ENCODE measurements around the gene PCDHGC5. TPM values are rescaled to one million over a fixed set of nuclear protein-coding genes. Genes with fewer than 3 reads are reported as not detected.
A peak's percentile ranks its signal among the peaks of the same experiment; 100 is the strongest.

PCDHGC5 gene
- total RNA-seq, 5 donors from 2014 or later (not counting 1 experiment from before 2014, with no cell fraction given): not detected

GRCh38 chr5:141522301-141522700 is 33.4 kb downstream of the PCDHGC5 start:
- H3K27ac Mint-ChIP-seq: peak overlapping the region; percentile 49 to 52
- DNase-seq (peak in 1 of 35 experiments; percentile 16), ATAC-seq (replicated peaks in 1 of 4) (no peak)
- POLR2A ChIA-PET: no interaction called here
- peaks cover 16 to 36% (median 35%) of the 10 kb centered on the region in 3 donors for H3K4me1 Mint-ChIP-seq
- no peaks in the 10 kb centered on the region for H3K27me3 Mint-ChIP-seq
- no peaks in the 10 kb centered on the region for H3K9me3 Mint-ChIP-seq
- Histone ChIP-seq H3K27me3 (replicated peaks in 1 of 2; ENCODE audit: control insufficient read depth in 2 of 2, extremely low read depth in 1 of 2, insufficient read depth in 2 of 2, low read length in 1 of 2) (no peaks in the 10 kb centered on the region), H3K4me1 (ENCODE audit: control insufficient read depth in 1 of 2, extremely low read depth in 1 of 2, insufficient read depth in 2 of 2, low read length in 2 of 2) (no peaks in the 10 kb centered on the region), H3K9me3 (no peaks in the 10 kb centered on the region), H3K4me3 (ENCODE audit: control insufficient read depth in 1 of 2, extremely low read depth in 1 of 2, low read length in 1 of 2) (no peak overlapping the region), H3K27ac (ENCODE audit: low read length) (no peak overlapping the region), H3K36me3 (ENCODE audit: control insufficient read depth in 2 of 2, extremely low read depth in 1 of 2, insufficient read depth in 1 of 2, low read length in 1 of 2) (peaks cover 14 to 100% of the 10 kb centered on the region in 2 donors)
- H3K36me3 Mint-ChIP-seq: peaks cover 78% of the 10 kb centered on the region
- H3K4me3 Mint-ChIP-seq: no peak overlapping the region
- WGBS (ENCODE audit: insufficient coverage): no CpG with 5 or more reads among the region's 2 CpGs
- CTCF ChIA-PET: interaction anchor here (0.6 to 3.8 kb wide), 12 partner anchors 9 to 868 kb away, joined by 3 to 25 read pairs (median 4); partner anchors contain the start of genes PCDHGA10 (in 1 of the 2) and PCDHGA12 (in 1 of the 2)

- no peak overlapping the region for H3K4me3 Mint-ChIP-seq
- WGBS (ENCODE audit: insufficient coverage): 89% methylated on average over 2 of the region's 8 CpGs
- peaks cover 67% of the 10 kb centered on the region for H3K36me3 Mint-ChIP-seq
- H3K27ac Mint-ChIP-seq: no peak overlapping the region
- Histone ChIP-seq H3K27me3 (replicated peaks in 1 of 2; ENCODE audit: control insufficient read depth in 2 of 2, extremely low read depth in 1 of 2, insufficient read depth in 2 of 2, low read length in 1 of 2) (no peaks in the 10 kb centered on the region), H3K9me3 (no peaks in the 10 kb centered on the region), H3K4me3 (ENCODE audit: control insufficient read depth in 1 of 2, extremely low read depth in 1 of 2, low read length in 1 of 2) (no peak overlapping the region), H3K36me3 (ENCODE audit: control insufficient read depth in 2 of 2, extremely low read depth in 1 of 2, insufficient read depth in 1 of 2, low read length in 1 of 2) (peaks cover 14 to 100% of the 10 kb centered on the region in 2 donors), H3K27ac (ENCODE audit: low read length) (no peak overlapping the region), H3K4me1 (ENCODE audit: control insufficient read depth in 1 of 2, extremely low read depth in 1 of 2, insufficient read depth in 2 of 2, low read length in 2 of 2) (no peaks in the 10 kb centered on the region)
- peaks cover 16 to 36% (median 35%) of the 10 kb centered on the region in 3 donors for H3K4me1 Mint-ChIP-seq
- POLR2A ChIA-PET: no interaction called here
- CTCF ChIA-PET: interaction anchor here (0.8 to 3.8 kb wide), 18 partner anchors 9 to 204 kb away, joined by 3 to 25 read pairs (median 6); partner anchors contain the start of genes PCDHGA10 (in 2 of the 2), PCDHGA12 (in 1 of the 2), PCDHGB3 (in 1 of the 2) and PCDHGB5 (in 1 of the 2)
- H3K27me3 Mint-ChIP-seq: no peaks in the 10 kb centered on the region
- H3K9me3 Mint-ChIP-seq: no peaks in the 10 kb centered on the region
- DNase-seq: no peak
- ATAC-seq (replicated peaks in 1 of 4): no peak
These were observed 35.1 kb downstream of the PCDHGC5 start for GRCh38 chr5:141523991-141524390.

GRCh38 chr5:141524604-141525597 is 36.0 kb downstream of the PCDHGC5 start:
- no peak overlapping the region for H3K4me3 Mint-ChIP-seq
- ATAC-seq (replicated peaks in 1 of 4): peak; percentile 75 to 77 (median 76)

GRCh38 chr5:141525653-141526052 is 36.8 kb downstream of the PCDHGC5 start:
- ChIA-PET POLR2A (no interaction called here), CTCF (interaction anchor here in 1 of 2 donors (1.5 to 2.1 kb wide), 2 partner anchors 11 to 113 kb away, joined by 3 to 6 read pairs; partner anchors contain the start of gene PCDHGA10)
- no peak for DNase-seq
- H3K27me3 ChIP-seq (replicated peaks in 1 of 2; ENCODE audit: control insufficient read depth in 2 of 2, extremely low read depth in 1 of 2, insufficient read depth in 2 of 2, low read length in 1 of 2): no peaks in the 10 kb centered on the region
- Mint-ChIP-seq H3K4me3 (no peak overlapping the region), H3K27ac (peak overlapping the region in 1 of 2 donors; percentile 55), H3K9me3 (no peaks in the 10 kb centered on the region), H3K27me3 (no peaks in the 10 kb centered on the region), H3K36me3 (peaks cover 50% of the 10 kb centered on the region), H3K4me1 (peaks cover 16 to 36% (median 35%) of the 10 kb centered on the region in 3 donors)
- no peaks in the 10 kb centered on the region for H3K9me3 ChIP-seq
- no peak overlapping the region for H3K27ac ChIP-seq (ENCODE audit: low read length)
- WGBS (ENCODE audit: insufficient coverage): 95% methylated on average over 4 of the region's 7 CpGs
- ATAC-seq (replicated peaks in 1 of 4): no peak
- no peak overlapping the region for H3K4me3 ChIP-seq (ENCODE audit: control insufficient read depth in 1 of 2, extremely low read depth in 1 of 2, low read length in 1 of 2)
- no peaks in the 10 kb centered on the region for H3K4me1 ChIP-seq (ENCODE audit: control insufficient read depth in 1 of 2, extremely low read depth in 1 of 2, insufficient read depth in 2 of 2, low read length in 2 of 2)
- H3K36me3 ChIP-seq (ENCODE audit: control insufficient read depth in 2 of 2, extremely low read depth in 1 of 2, insufficient read depth in 1 of 2, low read length in 1 of 2): peaks cover 16 to 99% of the 10 kb centered on the region in 2 donors

More at GRCh38 chr5:141524604-141525597, 36.0 kb downstream of the PCDHGC5 start:
- no peaks in the 10 kb centered on the region for H3K9me3 Mint-ChIP-seq
- CTCF ChIA-PET: interaction anchor here (0.8 to 3.8 kb wide), 17 partner anchors 9 to 205 kb away, joined by 3 to 25 read pairs (median 6); partner anchors contain the start of genes PCDHGA10 (in 2 of the 2), PCDHGA12 (in 1 of the 2), PCDHGB3 (in 1 of the 2) and PCDHGB5 (in 1 of the 2)
- no peaks in the 10 kb centered on the region for H3K27me3 Mint-ChIP-seq
- WGBS (ENCODE audit: insufficient coverage): 47% methylated on average over 5 of the region's 12 CpGs
- peaks cover 57% of the 10 kb centered on the region for H3K36me3 Mint-ChIP-seq
- Histone ChIP-seq H3K27me3 (replicated peaks in 1 of 2; ENCODE audit: control insufficient read depth in 2 of 2, extremely low read depth in 1 of 2, insufficient read depth in 2 of 2, low read length in 1 of 2) (no peaks in the 10 kb centered on the region), H3K27ac (ENCODE audit: low read length) (peak overlapping the region; percentile 25), H3K9me3 (no peaks in the 10 kb centered on the region), H3K4me3 (ENCODE audit: control insufficient read depth in 1 of 2, extremely low read depth in 1 of 2, low read length in 1 of 2) (no peak overlapping the region), H3K36me3 (ENCODE audit: control insufficient read depth in 2 of 2, extremely low read depth in 1 of 2, insufficient read depth in 1 of 2, low read length in 1 of 2) (peaks cover 13 to 100% of the 10 kb centered on the region in 2 donors), H3K4me1 (ENCODE audit: control insufficient read depth in 1 of 2, extremely low read depth in 1 of 2, insufficient read depth in 2 of 2, low read length in 2 of 2) (no peaks in the 10 kb centered on the region)
- peak in 27 of 35 experiments; percentile 8 to 73 (median 33) for DNase-seq
- POLR2A ChIA-PET: no interaction called here
- peak overlapping the region; percentile 41 to 53 for H3K27ac Mint-ChIP-seq
- H3K4me1 Mint-ChIP-seq: peaks cover 16 to 36% (median 35%) of the 10 kb centered on the region in 3 donors

- no peak overlapping the region for H3K4me3 Mint-ChIP-seq
- H3K36me3 Mint-ChIP-seq: peaks cover 35% of the 10 kb centered on the region
- no peaks in the 10 kb centered on the region for H3K9me3 Mint-ChIP-seq
- 60% methylated on average over 1 of the region's 1 CpG for WGBS (ENCODE audit: insufficient coverage)
- Histone ChIP-seq H3K4me3 (ENCODE audit: control insufficient read depth in 1 of 2, extremely low read depth in 1 of 2, low read length in 1 of 2) (no peak overlapping the region), H3K27ac (ENCODE audit: low read length) (no peak overlapping the region), H3K36me3 (ENCODE audit: control insufficient read depth in 2 of 2, extremely low read depth in 1 of 2, insufficient read depth in 1 of 2, low read length in 1 of 2) (peaks cover 16 to 99% of the 10 kb centered on the region in 2 donors), H3K27me3 (replicated peaks in 1 of 2; ENCODE audit: control insufficient read depth in 2 of 2, extremely low read depth in 1 of 2, insufficient read depth in 2 of 2, low read length in 1 of 2) (no peaks in the 10 kb centered on the region), H3K9me3 (no peaks in the 10 kb centered on the region), H3K4me1 (ENCODE audit: control insufficient read depth in 1 of 2, extremely low read depth in 1 of 2, insufficient read depth in 2 of 2, low read length in 2 of 2) (no peaks in the 10 kb centered on the region)
- peak overlapping the region; percentile 30 to 32 for H3K27ac Mint-ChIP-seq
- CTCF ChIA-PET: interaction anchor here (0.6 to 1.6 kb wide), 4 partner anchors 37 to 207 kb away, joined by 4 to 6 read pairs (median 4); partner anchors contain the start of gene TAF7 (in 1 of the 2)
- POLR2A ChIA-PET: interaction anchor here (0.5 to 0.7 kb wide), 3 partner anchors 111 to 297 kb away, joined by 3 to 13 read pairs (median 4); no protein-coding TSS in a partner anchor
- H3K4me1 Mint-ChIP-seq: peaks cover 16 to 25% (median 24%) of the 10 kb centered on the region in 3 donors
- DNase-seq: no peak
- no peak for ATAC-seq (replicated peaks in 1 of 4)
- no peaks in the 10 kb centered on the region for H3K27me3 Mint-ChIP-seq
These were observed 38.5 kb downstream of the PCDHGC5 start for GRCh38 chr5:141527426-141527825.
